GM23338 (cell line): Measurements from ENCODE around the gene CTNND2. TPM values are rescaled to one million over a fixed set of nuclear protein-coding genes. Genes with fewer than 3 reads are reported as not detected.

Source experiments
- ATAC-seq: fragments of 200-7000 bp; cut with Tn5 transposase; 3 replicates; pipeline ENCODE4 v1.9.1; 2020
- DNase-seq: peaks from one replicate; pipeline ENCODE4 v3.0.0-alpha.2; 2015; ENCODE audit warnings: low spot score
- H2AFZ ChIP-seq: fragments of 200-600 bp; sonication (generic); 2 replicates; pipeline ENCODE4 v1.8.0; 2016; ENCODE audit warnings: antibody characterized with exemption, mild to moderate bottlenecking, moderate library complexity
- H3F3A ChIP-seq: fragments of 200-600 bp; sonication (generic); replicated peaks from 2 replicates; pipeline ENCODE4 v1.8.0; 2017; ENCODE audit warnings: antibody characterized with exemption, mixed run types, low read depth
- H3K27ac ChIP-seq: fragments of 200-600 bp; sonication (generic); 2 replicates; pipeline ENCODE4 v1.6.1; 2016; ENCODE audit warnings: low read depth
- H3K27me3 ChIP-seq: fragments of 200-600 bp; sonication (generic); 2 replicates; pipeline ENCODE4 v1.8.0; 2016; ENCODE audit warnings: mild to moderate bottlenecking, mixed run types, moderate library complexity; ENCODE audit not compliant: insufficient read depth
- H3K36me3 ChIP-seq: fragments of 200-600 bp; sonication (generic); 2 replicates; pipeline ENCODE4 v1.8.0; 2016; ENCODE audit warnings: mild to moderate bottlenecking; ENCODE audit not compliant: insufficient read depth
- H3K4me1 ChIP-seq: fragments of 200-600 bp; sonication (generic); 2 replicates; pipeline ENCODE4 v1.8.0; 2016; ENCODE audit warnings: mild to moderate bottlenecking, moderate library complexity; ENCODE audit not compliant: insufficient read depth
- H3K4me2 ChIP-seq: fragments of 200-600 bp; sonication (generic); 2 replicates; pipeline ENCODE4 v1.7.1; 2017; ENCODE audit warnings: mixed run types
- H3K4me3 ChIP-seq: fragments of 200-600 bp; sonication (generic); 2 replicates; pipeline ENCODE4 v1.6.1; 2016; ENCODE audit warnings: mixed run types
- H3K79me2 ChIP-seq: fragments of 200-600 bp; sonication (generic); replicated peaks from 2 replicates; pipeline ENCODE4 v1.8.0; 2017; ENCODE audit warnings: mild to moderate bottlenecking; ENCODE audit not compliant: insufficient read depth
- H3K9me2 ChIP-seq: fragments of 200-600 bp; sonication (generic); 2 replicates; pipeline ENCODE4 v1.8.0; 2017; ENCODE audit not compliant: insufficient read depth
- H4K20me1 ChIP-seq: fragments of 200-600 bp; sonication (generic); replicated peaks from 2 replicates; pipeline ENCODE4 v1.8.0; 2017; ENCODE audit warnings: mild to moderate bottlenecking; ENCODE audit not compliant: insufficient read depth
- H3K27ac Mint-ChIP-seq: 2 replicates; pipeline ENCODE4 v1.8.0; 2020; ENCODE audit warnings: inconsistent platforms, mild to moderate bottlenecking, moderate library complexity, mixed read lengths
- H3K27me3 Mint-ChIP-seq: 3 replicates; pipeline ENCODE4 v1.8.0; 2022; ENCODE audit warnings: low read depth, mild to moderate bottlenecking, moderate library complexity, mixed read lengths, inconsistent platforms; ENCODE audit not compliant: insufficient read depth, poor library complexity
- H3K36me3 Mint-ChIP-seq: 3 replicates; pipeline ENCODE4 v1.8.0; 2021; ENCODE audit warnings: low read depth, mild to moderate bottlenecking, inconsistent platforms, moderate library complexity, mixed read lengths
- H3K4me1 Mint-ChIP-seq: 3 replicates; pipeline ENCODE4 v1.8.0; 2020; ENCODE audit warnings: mild to moderate bottlenecking, inconsistent platforms, mixed read lengths
- H3K4me3 Mint-ChIP-seq: 3 replicates; pipeline ENCODE4 v1.8.0; 2021; ENCODE audit warnings: moderate library complexity, mild to moderate bottlenecking, inconsistent platforms, mixed read lengths
- H3K9me3 Mint-ChIP-seq: 3 replicates; pipeline ENCODE4 v1.8.0; 2020; ENCODE audit warnings: moderate library complexity, mild to moderate bottlenecking, inconsistent platforms, mixed read lengths
- CREB1 ChIP-seq: fragments of 250-450 bp; sonication (Bioruptor Pico); IDR thresholded peaks from 2 replicates; pipeline ENCODE4 v1.5.0; 2020; ENCODE audit warnings: low read depth, mild to moderate bottlenecking, moderate library complexity
- ETS1 ChIP-seq: IDR thresholded peaks from 2 replicates; pipeline ENCODE4 v1.6.1; 2016; ENCODE audit warnings: antibody characterized with exemption
- EZH2 ChIP-seq: fragments of 200-600 bp; sonication (generic); IDR thresholded peaks from one replicate; pipeline ENCODE4 v1.8.0; 2017; ENCODE audit warnings: antibody characterized with exemption, mild to moderate bottlenecking, low read depth; ENCODE audit not compliant: unreplicated experiment
- EZH2phosphoT487 ChIP-seq: fragments of 200-600 bp; sonication (generic); IDR thresholded peaks from one replicate; pipeline ENCODE4 v1.8.1; 2018; ENCODE audit warnings: antibody characterized with exemption; ENCODE audit not compliant: unreplicated experiment
- REST ChIP-seq: IDR thresholded peaks from one replicate; pipeline ENCODE4 v1.6.1; 2018; ENCODE audit warnings: antibody characterized with exemption; ENCODE audit not compliant: unreplicated experiment
- STAT1 ChIP-seq: IDR thresholded peaks from one replicate; pipeline ENCODE4 v1.6.1; 2016; ENCODE audit warnings: antibody characterized with exemption; ENCODE audit not compliant: unreplicated experiment
- ZNF462 ChIP-seq: fragments of 250-450 bp; sonication (Bioruptor Pico); IDR thresholded peaks from 2 replicates; pipeline ENCODE4 v1.5.0; 2020; ENCODE audit warnings: mild to moderate bottlenecking, moderate library complexity
- polyA plus RNA-seq: library from polyadenylated mRNA; unstranded; fragments of >200 nt; fragmentation: Nextera tagmentation; extraction: Ambion mirVana; gene quantifications from 2 replicates; pipeline ENCODE4 v1.2.1, GENCODE V29; 2016
- total RNA-seq: library from RNA; depleted of rRNA; stranded (reverse); fragments of >200 nt; shearing (Covaris generic); gene quantifications from 2 replicates; pipeline ENCODE4 v1.2.3, GENCODE V29; 2014

The CTNND2 gene
- total and polyA plus RNA-seq, 2 experiments from 2014 or later: 5.1 to 7.0 TPM

- Mint-ChIP-seq H3K27me3 (peaks cover 2% of the 10 kb centered on the region), H3K9me3 (no peaks in the 10 kb centered on the region), H3K27ac (no peak overlapping the region), H3K4me1 (peaks cover 4% of the 10 kb centered on the region; the same call in 2 of the 3 replicates), H3K4me3 (no peak overlapping the region), H3K36me3 (no peaks in the 10 kb centered on the region)
- Histone ChIP-seq H4K20me1 (no peaks in the 10 kb centered on the region), H3K27me3 (no peaks in the 10 kb centered on the region), H3K9me2 (no peaks in the 10 kb centered on the region), H3K4me1 (no peaks in the 10 kb centered on the region), H3K4me2 (no peak overlapping the region), H3K79me2 (no peaks in the 10 kb centered on the region), H3K4me3 (no peak overlapping the region), H2AFZ (no peak overlapping the region), H3F3A (no peaks in the 10 kb centered on the region), H3K36me3 (no peaks in the 10 kb centered on the region), H3K27ac (no peak overlapping the region)
- TF ChIP-seq ETS1 (no peak), CREB1 (no peak), EZH2phosphoT487 (no peak), STAT1 (no peak), REST (no peak), ZNF462 (CRISPR knock-in tag) (no peak), EZH2 (no peak)
- DNase-seq (no peak), ATAC-seq (no peak)
These were observed 860.4 kb downstream of the CTNND2 start for GRCh38 chr5:11043881-11044280.
